Esophagus squamous epithelium (tissue), 4 donors: ENCODE results near the gene HIKESHI.

Source experiments
- POLR2A ChIP-seq, 4 donors: fragments of 450-650 bp; IDR thresholded peaks; one replicate each; pipeline ENCODE4 v1.6.1; 2017; ENCODE audit warnings: antibody characterized with exemption in 4 of 4, mild to moderate bottlenecking in 4 of 4, moderate library complexity in 3 of 4
- TF ChIP-seq, protein P1 (sequence below), 6 experiments: fragments of 450-650 bp in 4 of 6; fragments of 200-600 bp in 2 of 6; sonication (generic) in 2 of 6; IDR thresholded peaks; one replicate each; pipeline ENCODE4 v1.5.1; 2016 to 2019; ENCODE audit warnings: antibody characterized with exemption in 6 of 6, mild to moderate bottlenecking in 4 of 6, moderate library complexity in 4 of 6

DNA sequence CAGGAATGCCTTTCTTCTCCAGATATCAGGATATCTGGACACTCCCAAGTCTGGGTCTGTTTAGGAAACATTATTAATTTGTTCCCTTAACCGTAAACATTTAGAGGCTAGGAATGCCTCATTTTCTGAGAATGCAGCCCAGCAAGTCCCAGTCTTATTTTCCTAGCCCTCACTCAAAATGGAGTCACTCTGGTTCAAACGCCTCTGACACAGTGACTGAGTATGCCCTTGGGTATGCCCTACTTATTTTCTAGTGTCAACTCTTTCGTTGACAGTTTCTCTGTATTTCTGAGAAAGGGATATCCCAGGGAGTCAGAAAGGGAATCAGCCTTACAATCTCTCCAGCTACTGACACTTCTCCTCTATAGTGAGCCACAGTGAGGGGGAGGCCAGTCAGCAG lies 56.7 kb downstream of the HIKESHI start:
- TF ChIP-seq POLR2A (IDR thresholded peaks at IDR 0.05), result no peak
- TF ChIP-seq, protein P1, sequence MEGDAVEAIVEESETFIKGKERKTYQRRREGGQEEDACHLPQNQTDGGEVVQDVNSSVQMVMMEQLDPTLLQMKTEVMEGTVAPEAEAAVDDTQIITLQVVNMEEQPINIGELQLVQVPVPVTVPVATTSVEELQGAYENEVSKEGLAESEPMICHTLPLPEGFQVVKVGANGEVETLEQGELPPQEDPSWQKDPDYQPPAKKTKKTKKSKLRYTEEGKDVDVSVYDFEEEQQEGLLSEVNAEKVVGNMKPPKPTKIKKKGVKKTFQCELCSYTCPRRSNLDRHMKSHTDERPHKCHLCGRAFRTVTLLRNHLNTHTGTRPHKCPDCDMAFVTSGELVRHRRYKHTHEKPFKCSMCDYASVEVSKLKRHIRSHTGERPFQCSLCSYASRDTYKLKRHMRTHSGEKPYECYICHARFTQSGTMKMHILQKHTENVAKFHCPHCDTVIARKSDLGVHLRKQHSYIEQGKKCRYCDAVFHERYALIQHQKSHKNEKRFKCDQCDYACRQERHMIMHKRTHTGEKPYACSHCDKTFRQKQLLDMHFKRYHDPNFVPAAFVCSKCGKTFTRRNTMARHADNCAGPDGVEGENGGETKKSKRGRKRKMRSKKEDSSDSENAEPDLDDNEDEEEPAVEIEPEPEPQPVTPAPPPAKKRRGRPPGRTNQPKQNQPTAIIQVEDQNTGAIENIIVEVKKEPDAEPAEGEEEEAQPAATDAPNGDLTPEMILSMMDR (IDR thresholded peaks at IDR 0.05), result no peak
